ENCODE data around the gene CCNY. TPM values are rescaled to one million over a fixed set of nuclear protein-coding genes. Genes with fewer than 3 reads are reported as not detected.
"Not testable (repeated sequence)": the region's sequence is repeated elsewhere in the genome, so short reads cannot be mapped to it uniquely, and the experiment has no call there.

CCNY gene
- total RNA-seq, 2 experiments from 2014 or later = 42.2 to 48.8 TPM

GRCh38 chr10:35417795-35418194 lies 81.5 kb downstream of the CCNY start:
- Mint-ChIP-seq H3K27ac (no peak overlapping the region), H3K9me3 (no peaks in the 10 kb centered on the region), H3K36me3 (ENCODE audit: low read depth) (no peaks in the 10 kb centered on the region), H3K4me1 (ENCODE audit: low read depth) (peaks cover 48% of the 10 kb centered on the region), H3K4me3 (no peak overlapping the region), H3K27me3 (no peaks in the 10 kb centered on the region)
- DNase-seq (no peak), ATAC-seq (no peak)
- ChIA-PET CTCF (interaction anchor here (0.9 to 1.0 kb wide), 3 partner anchors 22 to 89 kb away, joined by 3 read pairs; no protein-coding TSS in a partner anchor), POLR2A (no interaction called here)
- intact Hi-C loops (cut with micrococcal nuclease) = no loop called here
- no peak for TF ChIP-seq CTCF (IDR thresholded peaks at IDR 0.05)

DNA sequence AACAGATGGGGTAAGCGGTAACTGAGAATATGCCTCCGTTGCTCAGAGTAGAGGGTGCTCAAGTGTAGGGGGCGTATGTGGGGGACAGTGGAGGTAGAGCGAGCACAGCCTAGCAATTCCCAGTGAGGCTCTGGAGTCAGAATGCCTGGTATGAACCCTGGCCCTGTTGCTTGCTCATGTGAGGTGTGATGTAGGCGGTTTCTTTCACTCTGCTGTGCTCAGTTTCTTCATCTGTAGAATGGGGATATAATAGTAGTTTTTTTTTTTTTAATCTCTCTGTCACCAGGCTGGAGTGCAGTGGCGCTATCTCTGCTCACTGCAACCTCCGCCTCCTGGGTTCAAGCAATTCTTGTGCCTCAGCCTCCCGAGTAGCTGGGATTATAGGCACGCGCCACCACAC lies 82.3 kb downstream of the CCNY start:
- H3K36me3 Mint-ChIP-seq (ENCODE audit: low read depth); H3K27ac Mint-ChIP-seq; POLR2A ChIA-PET; H3K27me3 Mint-ChIP-seq; intact Hi-C loops (cut with micrococcal nuclease); DNase-seq; H3K9me3 Mint-ChIP-seq; H3K4me3 Mint-ChIP-seq; ATAC-seq: not testable (repeated sequence)
- CTCF ChIA-PET = interaction anchor here (1.0 kb wide), 1 partner anchor 88 kb away, joined by 3 read pairs; no protein-coding TSS in a partner anchor
- H3K4me1 Mint-ChIP-seq (ENCODE audit: low read depth) = peaks cover 51% of the 10 kb centered on the region

DNA sequence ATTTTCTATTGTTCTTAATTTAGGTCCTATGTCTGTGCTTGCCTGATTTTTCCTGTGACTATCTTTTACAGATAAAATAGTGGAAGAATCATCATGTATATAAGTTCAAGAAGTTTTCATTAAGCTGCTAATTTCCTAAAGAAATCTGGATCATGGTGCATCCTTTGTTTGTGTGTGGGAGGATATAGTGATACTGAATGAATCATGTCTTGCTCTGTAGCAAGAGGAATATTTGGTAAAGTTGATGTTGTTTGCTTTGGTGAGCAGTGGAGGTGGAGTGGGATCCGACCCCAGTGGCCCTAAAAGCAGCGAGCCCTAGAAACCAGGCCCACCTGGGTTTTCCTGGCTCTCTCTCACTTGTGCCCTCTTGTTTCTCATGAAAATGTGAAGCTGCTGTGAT lies 83.7 kb downstream of the CCNY start:
- Mint-ChIP-seq H3K36me3 (ENCODE audit: low read depth) (no peaks in the 10 kb centered on the region), H3K27me3 (no peaks in the 10 kb centered on the region), H3K9me3 (no peaks in the 10 kb centered on the region), H3K27ac (no peak overlapping the region), H3K4me1 (ENCODE audit: low read depth) (peaks cover 55% of the 10 kb centered on the region), H3K4me3 (no peak overlapping the region)
- DNase-seq (no peak), ATAC-seq (no peak)
- no peak for TF ChIP-seq CTCF (IDR thresholded peaks at IDR 0.05)
- intact Hi-C loops (cut with micrococcal nuclease) = no loop called here
- POLR2A ChIA-PET = no interaction called here
- CTCF ChIA-PET = interaction anchor here (1.3 kb wide), 1 partner anchor 12 kb away, joined by 3 read pairs; no protein-coding TSS in a partner anchor

DNA sequence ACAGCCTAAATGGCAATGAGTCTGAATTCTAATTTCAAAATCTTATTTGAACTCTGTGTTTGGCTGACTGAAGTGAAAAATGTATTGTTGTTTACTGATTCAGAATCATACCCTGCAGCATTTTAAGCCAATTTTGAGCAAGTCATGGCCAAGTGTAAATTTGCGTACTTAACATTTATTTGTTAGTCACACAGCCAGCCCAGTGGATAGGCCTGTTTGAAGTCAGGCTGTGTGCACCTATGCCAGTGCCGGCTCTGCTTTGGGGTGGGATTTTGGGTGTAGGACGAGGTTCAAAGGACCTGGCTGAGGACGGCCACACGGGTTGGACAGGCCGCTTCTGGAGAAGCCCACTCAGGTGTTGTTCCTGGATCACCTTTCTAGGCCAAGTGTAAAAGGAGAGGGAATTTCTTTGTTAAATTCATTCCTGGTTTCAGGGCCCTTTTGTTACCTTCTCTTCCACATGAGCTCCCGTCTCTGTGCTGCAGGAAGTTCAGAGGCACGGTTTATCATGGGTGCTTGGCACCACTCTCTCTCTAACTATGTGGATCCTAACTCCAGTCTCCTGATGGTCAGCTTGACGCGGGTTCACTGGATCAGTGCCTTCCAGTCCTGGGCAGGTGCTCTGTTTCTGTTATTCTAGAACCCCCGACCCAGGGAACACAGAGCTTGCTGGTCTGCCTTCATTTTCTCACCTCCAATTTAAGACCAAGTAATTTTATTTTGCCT lies 84.7 kb downstream of the CCNY start:
- no peak overlapping the region for H3K4me3 Mint-ChIP-seq
- peaks cover 1% of the 10 kb centered on the region for H3K36me3 Mint-ChIP-seq (ENCODE audit: low read depth)
- POLR2A ChIA-PET = interaction anchor here (1.3 kb wide), 1 partner anchor 11 kb away, joined by 3 read pairs; no protein-coding TSS in a partner anchor
- TF ChIP-seq CTCF (IDR thresholded peaks at IDR 0.05) = no peak
- H3K27ac Mint-ChIP-seq = no peak overlapping the region
- H3K27me3 Mint-ChIP-seq = no peaks in the 10 kb centered on the region
- DNase-seq (no peak), ATAC-seq (no peak)
- intact Hi-C loops (cut with micrococcal nuclease) = no loop called here
- peaks cover 62% of the 10 kb centered on the region for H3K4me1 Mint-ChIP-seq (ENCODE audit: low read depth)
- CTCF ChIA-PET = interaction anchor here (0.6 to 1.3 kb wide), 2 partner anchors 11 to 142 kb away, joined by 3 read pairs; no protein-coding TSS in a partner anchor
- H3K9me3 Mint-ChIP-seq = no peaks in the 10 kb centered on the region

DNA sequence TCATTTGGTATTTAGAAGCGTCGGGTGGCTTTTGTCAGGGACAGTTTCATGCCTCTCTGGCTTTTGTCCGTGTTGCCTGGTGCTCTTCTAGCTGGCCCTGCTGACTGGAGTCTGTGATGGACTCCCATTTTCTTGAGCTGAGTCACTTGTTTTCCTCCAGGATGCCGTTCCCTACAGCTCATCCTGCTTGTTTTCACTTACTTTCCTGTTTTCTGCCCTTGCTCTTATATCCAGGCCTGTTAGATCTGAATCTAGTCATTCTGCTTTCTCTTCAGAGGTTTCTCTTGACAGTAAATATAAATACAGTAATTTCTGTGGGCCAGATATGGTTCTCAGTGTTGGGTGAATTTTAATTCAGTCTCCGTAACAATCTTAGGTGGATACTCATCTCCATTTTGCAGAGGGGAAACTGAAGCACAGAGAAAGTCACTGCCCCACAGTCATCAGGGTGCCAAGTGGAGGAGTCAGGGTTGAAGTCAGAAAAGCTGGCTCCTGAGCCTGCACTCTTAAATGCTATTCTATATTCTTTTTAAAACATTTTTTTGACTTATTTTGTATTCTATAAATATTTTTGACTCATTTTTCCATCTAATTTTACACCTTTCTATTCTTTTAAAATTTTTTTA lies 85.4 kb downstream of the CCNY start:
- peaks cover 64% of the 10 kb centered on the region for H3K4me1 Mint-ChIP-seq (ENCODE audit: low read depth)
- H3K27ac Mint-ChIP-seq = no peak overlapping the region
- no peak overlapping the region for H3K4me3 Mint-ChIP-seq
- no peak for DNase-seq
- CTCF ChIA-PET = no interaction called here
- POLR2A ChIA-PET = interaction anchor here (1.3 kb wide), 1 partner anchor 11 kb away, joined by 3 read pairs; no protein-coding TSS in a partner anchor
- peaks cover 2% of the 10 kb centered on the region for H3K36me3 Mint-ChIP-seq (ENCODE audit: low read depth)
- intact Hi-C loops (cut with micrococcal nuclease) = no loop called here
- H3K27me3 Mint-ChIP-seq = no peaks in the 10 kb centered on the region
- no peak for ATAC-seq
- no peaks in the 10 kb centered on the region for H3K9me3 Mint-ChIP-seq
- no peak for TF ChIP-seq CTCF (IDR thresholded peaks at IDR 0.05)

All from activated CD8-positive, alpha-beta T cell treated with anti-CD3 and anti-CD28 coated beads for 36 hours (primary cell).